Cortex of kidney (tissue), 1 donor: ENCODE data around the gene NUP93.
"Not testable (repeated sequence)": the region's sequence is repeated elsewhere in the genome, so short reads cannot be mapped to it uniquely, and the experiment has no call there.

Experiments
- DNase-seq: peaks from one replicate; lab custom pipeline; 2025; lab: John Stamatoyannopoulos, UW

The NUP93 gene

DNA sequence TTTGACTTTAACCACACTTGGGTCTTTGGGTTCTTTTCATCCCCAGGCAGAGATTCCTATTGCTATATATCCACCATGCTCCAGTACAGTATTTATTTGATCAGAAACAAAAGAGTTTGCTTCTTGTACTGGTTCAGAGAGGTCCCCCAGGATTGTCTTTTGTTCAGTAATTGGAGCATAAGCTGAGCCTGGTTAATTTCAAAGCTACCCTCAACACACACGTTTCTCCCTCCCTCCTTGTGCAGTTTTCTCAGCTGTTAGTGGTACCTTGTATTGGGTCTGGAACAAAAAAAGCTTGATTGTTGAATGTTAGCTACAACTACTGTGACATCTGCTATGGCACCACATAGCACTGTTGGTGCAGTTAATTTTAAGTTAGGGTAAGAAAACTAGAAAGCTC lies 50.0 kb downstream of the NUP93 start:
- no peak for DNase-seq

DNA sequence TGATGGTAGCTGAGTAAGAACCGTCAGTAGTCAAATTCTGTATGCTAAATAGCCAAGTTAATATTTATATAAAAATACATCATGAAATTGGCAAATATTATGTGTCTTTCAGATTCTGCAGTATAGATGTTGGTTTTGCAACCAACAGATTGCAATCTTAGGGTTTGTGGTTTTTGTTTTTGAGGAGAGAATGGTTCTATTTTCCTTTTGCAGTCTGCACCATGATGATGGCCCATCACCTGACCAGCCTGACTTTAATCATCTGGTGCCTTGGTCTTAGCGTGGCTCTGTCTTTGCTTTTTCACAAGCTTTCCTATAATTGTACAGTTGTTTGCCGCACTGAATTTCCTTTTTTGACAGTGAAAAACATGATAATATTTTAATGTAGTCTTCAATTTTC lies 50.7 kb downstream of the NUP93 start:
- DNase-seq = no peak

DNA sequence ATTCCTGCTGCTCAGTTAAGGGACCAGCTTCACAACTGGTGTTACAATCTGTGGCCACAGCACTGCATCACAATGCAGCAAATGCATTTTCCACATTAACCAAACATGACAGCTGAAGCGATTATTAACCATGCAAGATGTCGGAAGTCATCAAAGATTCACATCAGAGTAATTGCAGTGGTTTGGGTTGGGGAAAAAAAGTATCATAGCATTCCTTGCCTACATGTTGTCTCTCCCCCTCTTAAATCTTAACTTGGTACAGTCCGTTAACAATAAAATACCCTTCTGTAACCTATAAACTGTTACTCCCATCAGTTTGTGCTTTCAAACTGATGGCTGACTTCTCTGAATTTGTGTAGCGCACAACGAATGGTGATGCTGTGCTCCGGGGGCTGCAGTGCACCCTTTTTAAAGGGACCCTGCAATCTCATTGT lies 51.6 kb downstream of the NUP93 start:
- no peak for DNase-seq

DNA sequence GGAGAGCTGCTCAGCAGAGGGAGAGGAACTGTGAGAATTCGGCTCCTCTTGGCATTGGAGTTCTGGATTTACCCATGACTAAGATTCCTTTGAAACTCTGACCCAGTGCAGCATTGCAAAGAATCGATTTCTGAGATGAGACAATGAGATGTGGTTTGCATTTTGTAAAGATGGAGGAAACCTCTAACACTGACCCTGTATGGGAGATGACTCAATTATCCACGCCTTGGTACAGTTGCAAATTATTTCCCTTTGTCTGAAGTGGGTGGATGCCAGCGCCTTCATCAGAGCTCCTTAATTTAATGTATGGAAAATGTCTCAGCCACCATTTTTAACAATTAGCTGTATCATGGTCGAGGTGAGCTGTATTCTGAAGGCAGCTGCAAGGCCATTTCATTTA lies 53.4 kb downstream of the NUP93 start:
- no peak for DNase-seq

DNA sequence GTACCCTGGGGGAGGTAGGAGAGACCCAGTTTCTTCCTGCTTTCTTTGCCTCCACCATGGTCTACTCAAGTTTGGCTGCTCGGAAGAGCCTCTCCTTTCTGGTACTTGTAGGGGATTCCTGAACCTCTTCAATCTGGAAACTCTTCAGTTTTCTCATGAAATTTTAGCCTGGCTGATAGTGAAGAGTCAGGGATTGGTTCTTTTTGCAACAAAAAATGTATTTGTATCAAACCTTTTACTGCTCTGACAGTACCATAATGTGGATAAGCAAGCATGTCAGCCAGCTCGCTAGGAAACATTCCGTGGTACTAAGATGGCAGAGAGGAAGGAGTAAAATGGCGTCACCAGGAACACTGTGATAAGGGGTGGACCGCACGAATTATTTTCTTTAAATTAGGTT lies 55.4 kb downstream of the NUP93 start:
- DNase-seq = no peak

DNA sequence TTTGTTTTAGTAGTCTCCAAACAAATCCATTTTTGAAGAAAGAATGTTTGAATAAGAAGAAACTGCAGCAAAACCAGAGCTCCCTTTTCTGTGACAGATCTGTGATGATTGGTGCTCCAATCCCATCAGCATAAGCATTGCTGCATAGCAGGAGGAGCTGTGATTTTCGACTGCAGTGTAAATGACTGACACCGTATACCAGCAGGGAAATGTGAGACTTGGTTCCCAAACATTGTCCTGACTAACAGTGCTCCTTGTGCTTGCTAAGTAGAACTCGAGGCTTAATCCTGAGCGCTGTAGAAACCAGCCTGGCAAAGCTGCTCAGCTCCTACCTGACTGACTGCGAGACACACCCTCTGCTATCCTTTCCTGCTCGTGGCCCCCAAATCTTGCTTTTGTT lies 57.2 kb downstream of the NUP93 start:
- DNase-seq = no peak

DNA sequence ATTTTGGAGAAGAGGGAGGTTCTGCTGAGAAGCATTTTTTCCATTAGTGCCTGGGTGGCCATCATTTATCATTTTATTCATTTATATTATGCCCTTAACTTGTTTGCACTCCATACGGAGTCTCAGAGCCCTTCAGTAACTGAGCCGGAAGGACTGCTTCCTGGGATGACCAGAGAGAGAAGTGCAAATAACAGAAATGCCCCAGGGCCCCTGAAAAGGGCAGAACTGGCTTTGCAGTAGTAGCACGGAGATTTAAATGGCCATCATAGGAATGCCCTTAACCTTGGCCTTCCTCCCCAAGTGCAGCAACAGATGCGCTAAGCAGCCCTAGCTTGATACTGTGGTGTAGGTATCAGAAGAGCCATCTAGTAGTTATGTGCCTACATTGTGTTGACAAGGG lies 58.5 kb downstream of the NUP93 start:
- DNase-seq = no peak

DNA sequence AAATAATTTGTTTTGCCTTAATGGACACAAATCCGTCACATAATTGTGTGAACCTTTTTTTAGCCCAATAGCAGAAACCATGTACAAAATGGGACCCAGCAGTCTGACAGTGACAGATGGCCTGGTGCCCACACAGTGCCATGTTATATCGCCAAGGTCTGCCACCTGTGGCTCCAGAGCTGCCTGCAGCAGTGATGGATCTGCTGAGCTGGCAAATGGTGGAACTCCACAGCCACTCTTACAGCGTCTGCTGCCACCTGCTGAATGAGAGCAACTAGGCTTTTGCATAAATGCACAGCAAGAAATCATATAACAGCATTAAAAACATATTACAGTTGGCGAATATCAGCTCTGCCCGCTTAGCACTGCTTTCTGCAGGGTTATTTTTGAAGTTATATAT lies 59.4 kb downstream of the NUP93 start:
- DNase-seq = no peak

DNA sequence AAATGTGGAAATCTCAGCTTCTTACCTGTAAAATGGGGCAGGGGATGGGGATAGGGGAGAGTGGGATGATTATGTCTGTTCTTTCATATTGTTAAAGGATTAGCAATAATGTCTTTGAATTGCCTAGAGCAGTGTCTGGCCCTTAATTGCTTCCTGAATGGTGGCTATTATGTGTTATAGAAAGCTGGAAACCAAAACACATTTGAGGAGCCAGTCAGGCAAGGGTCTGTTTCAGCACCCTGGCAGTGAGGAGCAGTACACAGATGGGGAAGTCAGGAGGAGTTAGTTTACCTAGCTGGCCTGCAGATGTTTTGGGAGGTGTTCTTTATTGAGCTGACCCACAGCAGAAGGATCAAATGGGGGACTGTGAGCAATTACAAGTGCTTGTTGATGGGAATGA lies 63.0 kb downstream of the NUP93 start:
- no peak for DNase-seq

DNA sequence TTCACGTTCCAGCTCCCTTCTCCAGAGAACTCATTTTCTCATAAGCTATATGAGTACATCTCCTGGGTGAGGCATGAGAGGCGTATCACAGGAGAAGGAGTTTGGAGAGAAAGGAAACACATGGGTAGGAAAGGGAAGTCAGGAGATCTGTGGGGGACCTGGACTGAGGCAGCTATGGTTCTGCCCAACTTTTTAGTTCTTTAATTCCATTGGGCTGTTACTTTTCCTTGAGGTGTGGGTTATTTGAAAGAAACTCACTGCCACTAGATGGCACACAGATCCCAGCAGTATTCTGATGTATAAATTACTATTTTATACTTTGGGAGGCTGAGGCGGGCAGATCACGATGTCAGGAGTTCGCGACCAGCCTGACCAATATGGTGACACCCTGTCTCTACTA lies 63.6 kb downstream of the NUP93 start:
- DNase-seq = no peak

DNA sequence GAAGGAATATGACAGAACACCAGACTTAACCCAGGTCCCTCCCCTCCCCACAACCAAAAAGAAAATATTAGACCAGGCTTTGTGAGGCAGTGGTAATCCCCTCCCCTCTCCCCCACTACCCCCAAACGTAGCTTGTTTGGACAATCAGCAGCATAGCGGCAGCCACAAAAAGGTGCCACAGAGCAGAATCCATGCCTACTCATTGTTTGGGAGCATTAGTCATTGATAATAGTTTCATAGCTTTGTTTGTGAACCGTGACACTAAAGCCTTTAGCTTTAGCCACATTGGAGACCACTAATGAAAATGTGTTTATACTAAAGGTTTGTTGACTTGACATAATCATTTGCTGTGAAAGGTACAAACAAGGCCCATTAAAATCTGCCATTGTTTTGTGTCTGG lies 65.1 kb downstream of the NUP93 start:
- no peak for DNase-seq

DNA sequence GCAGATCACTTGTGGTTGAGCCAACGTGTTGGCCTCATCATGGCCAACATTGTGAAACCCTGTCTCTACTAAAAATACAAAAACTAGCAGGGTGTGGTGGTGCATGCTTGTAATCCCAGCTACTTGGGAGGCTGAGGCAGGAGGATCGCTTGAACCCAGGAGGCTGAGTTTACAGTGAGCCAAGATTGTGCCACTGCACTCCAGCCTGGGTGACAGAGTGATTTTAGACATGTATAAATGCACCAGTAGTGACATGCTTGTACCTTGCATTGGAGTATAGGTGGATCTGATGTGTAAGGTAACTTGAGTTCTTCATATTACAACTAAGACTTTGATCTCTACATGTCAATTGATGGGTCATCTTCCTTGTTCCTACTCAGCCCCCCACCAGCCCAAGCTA lies 67.1 kb downstream of the NUP93 start:
- DNase-seq = not testable (repeated sequence)

DNA sequence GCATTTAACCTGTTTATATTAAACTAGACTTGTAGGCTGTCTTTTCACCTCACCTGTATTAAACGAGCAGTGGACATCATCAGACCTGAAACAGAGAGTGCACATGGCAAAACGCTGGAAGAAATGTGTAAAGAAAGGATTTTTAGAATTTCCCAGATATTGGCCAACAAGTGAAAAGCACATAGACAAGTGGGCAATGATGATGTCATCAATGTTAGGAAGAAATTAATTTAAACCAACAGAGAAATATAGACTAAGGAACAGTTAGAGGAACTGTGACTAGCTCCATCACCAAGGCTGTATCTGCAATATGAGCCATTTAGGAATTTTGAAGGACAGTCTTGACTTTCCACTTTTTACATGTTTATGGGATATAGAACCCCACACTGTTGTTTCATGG lies 67.9 kb downstream of the NUP93 start:
- DNase-seq = no peak

DNA sequence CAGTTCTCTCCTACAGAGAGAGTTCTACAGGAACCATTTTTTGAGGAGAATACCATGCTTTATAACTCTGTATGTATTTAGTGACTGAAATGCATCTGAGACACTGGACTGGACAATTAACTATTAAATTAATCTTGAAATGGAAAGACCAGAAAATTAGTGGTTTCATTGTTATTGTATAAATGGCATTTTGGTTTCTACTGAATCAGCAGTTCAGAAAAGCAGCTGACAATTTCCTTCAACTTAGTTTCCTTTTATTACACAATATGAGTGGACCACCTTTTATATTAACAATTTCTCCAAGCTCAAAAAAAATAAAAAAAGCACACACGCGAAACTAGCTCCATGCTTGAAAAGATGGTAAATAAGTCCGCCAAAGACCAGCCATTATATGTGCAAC lies 69.0 kb downstream of the NUP93 start:
- DNase-seq = no peak

DNA sequence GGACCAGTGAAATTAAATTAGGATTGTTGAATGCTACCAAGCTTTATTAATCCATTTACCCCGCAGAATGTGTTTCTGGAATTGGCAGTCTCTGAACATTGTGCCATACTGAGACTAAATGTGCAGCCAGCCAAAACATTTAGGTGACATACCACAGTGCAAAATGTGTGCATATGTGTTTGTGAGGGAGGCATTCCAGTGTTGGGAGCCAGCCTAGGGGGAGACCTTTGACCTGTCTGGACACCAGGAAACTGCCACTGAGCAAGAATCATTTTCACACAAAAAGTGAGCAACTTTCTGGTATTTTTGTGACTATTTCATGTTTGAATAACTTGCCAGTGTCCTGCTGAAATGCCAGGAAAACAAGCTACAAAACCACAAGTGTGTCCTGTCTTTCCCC lies 70.4 kb downstream of the NUP93 start:
- DNase-seq = no peak

DNA sequence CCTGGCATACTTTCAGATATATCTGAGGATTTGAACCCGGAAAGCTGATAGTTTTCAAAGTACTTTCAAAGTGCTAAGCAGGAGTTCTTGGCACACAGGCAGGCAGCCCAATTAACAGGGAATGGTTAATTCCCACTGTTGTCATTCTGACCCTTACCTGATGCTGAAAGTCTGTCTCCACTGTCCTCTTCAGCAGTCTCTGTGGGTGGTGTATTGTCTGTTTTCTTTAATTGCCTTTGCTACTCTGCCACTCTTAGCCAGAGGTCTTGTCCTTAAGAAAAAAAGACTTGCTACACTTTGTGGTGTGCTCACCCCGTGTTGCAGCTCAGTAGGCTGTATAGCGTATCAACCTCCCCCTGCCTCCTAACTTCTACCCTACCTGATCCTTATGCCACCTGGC lies 71.8 kb downstream of the NUP93 start:
- DNase-seq = no peak

DNA sequence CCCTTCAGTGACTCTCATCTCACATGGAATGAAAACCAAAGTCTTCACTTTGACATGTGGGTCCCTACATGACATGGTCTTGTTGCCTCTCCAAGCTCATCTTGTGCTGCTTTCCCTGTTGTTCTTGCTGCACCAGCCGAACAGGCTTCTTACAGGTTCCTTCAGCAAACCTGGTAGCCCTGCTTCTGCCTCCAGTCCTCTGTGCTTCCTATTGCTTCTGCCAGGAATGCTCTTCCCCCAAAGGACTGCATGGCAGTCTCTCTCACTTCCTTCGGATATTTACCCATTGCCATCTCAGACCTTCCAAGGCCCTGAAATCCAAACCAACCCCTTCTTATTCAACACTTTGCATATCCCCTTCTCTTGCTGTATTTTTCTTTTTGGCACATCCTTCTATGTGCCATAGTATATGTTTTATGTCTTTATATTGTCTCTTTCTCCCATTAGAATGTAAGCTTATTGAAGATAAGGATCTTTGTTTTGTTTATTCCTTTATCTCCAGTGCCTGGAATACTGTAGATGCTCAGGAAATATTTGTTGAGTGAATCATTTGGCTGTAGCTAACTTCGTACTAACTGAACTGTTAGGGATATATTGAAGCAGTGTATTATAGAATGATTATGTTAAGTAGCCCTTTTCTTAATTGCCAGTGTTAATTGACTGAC lies 77.2 kb downstream of the NUP93 start:
- DNase-seq = no peak

DNA sequence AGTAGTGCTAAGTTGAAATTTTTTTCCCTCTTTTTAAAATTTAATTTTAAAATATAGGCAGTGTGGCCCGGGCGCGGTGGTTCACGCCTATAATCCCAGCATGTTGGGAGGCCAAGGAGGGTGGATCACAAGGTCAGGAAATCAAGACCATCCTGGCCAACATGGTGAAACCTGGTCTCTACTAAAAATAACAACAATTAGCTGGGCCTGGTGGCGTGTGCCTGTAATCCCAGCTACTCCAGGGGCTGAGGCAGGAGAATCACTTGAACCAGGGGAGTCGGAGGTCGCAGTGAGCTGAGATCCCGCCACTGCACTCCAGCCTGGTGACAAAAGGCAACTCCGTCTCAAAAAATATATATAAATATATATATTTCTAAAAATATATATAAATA lies 77.7 kb downstream of the NUP93 start:
- DNase-seq = not testable (repeated sequence)

DNA sequence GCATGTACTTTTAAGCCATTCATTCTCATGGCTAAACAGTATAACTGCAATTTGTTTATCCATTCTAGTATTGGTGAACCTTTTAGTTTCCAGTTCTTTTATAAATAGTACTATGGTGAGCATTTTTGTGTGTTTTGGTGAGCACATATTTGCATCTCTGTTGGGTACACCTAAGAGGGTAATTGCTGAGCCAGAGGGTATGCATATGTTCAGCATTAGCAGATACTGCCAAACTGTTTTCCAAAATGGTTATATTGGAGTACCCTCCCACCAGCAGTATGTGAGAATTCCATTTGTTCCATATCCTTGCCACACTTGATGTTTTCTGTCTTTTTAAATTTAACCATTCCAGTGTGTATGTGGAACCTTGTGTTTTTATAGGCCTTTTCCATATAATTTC lies 81.0 kb downstream of the NUP93 start:
- DNase-seq = no peak

DNA sequence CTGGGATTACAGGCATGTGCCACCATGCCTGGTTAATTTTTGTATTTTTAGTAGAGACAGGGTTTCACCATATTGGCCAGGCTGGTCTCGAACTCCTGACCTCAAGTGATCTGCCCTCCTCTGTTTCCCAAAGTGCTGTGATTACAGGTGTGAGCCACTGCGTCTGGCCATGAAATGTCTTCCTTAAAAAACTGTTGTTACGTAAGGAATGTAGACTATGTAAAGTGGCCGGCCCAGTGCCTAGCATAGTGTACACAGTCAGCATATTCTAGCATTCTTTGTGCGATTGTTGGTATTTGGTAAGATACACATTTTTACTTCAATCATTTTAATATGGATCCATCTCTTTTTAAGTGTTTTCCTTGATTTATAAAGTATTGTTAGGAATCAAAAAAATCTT lies 81.7 kb downstream of the NUP93 start:
- DNase-seq = not testable (repeated sequence)

DNA sequence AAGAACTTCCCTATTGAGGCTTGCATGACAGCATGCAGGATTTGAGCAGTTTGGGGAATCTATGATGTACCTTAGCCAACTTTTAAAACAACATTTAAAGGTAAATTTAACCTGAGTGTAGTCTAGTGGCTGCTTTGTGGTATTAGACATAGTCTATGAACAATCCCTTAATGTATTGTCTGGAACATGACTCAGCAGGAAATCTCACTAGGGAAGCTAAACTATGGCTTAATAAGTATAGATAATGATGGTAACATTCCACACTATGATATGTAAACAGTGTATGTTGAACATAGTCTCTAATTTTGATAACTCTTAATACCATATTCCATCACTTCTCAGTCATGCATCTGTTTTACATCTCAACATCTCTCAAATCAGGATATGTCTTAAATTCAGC lies 83.0 kb downstream of the NUP93 start:
- no peak for DNase-seq

DNA sequence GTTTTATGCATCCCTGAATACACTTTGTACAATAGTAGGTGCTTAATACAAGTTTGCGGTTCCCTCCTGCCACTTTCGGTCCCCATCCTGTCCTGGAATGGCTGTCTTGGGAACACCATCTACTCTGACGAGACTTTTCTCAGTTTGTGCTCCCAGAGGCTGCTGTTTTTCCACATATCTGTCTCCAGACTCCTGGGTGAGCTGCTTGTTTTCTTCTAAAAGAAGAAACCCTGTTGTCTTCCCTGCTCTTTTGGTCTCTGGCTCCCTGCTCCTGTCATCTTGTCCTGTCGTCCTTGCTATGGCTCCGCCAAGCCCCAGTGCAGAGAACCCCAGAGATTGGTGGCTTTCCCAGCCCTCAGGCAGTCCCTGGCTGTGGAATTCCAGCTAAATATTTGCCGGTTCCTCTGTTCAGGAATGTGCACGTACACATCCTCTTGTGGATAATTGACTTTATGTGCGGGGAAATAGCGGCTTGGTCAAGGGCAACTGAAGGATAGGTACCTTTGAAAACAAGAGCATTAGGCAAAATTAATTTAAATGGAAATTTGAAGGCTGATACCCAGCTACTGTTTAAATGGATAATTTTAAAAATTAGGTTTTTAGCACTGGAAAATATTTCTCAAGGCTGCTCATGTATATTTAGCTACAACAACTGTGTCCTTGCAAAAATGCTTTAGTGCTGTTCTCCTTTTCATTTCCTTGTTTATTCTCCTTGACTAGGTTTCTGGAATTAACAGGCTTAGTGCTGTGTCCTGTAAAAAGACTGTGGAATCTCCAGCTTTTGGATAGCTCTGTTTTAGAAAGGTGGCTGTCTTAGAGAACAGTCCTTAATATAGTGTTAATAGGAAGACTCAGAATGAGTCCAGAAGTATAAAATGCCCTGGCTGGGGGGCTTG lies 84.9 kb downstream of the NUP93 start:
- DNase-seq = no peak

DNA sequence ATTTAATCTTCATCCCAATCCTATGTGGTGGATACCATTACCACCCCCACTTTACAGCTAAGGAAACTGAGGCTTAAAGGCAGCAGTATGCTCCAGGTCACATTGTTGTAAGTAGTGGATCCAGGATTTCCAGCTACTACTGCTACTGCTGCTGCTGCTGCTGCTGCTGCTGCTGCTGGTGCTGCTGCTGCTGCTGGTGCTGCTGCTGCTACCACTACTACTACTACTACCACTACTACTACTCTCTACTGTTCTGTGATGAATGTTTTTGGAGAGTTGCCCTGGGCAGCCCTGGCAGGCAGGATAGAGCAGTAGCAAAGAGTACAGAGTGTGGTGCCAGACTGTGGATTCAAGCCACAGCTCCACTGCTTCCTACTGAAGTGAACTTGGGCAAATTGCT lies 85.8 kb downstream of the NUP93 start:
- DNase-seq = no peak

DNA sequence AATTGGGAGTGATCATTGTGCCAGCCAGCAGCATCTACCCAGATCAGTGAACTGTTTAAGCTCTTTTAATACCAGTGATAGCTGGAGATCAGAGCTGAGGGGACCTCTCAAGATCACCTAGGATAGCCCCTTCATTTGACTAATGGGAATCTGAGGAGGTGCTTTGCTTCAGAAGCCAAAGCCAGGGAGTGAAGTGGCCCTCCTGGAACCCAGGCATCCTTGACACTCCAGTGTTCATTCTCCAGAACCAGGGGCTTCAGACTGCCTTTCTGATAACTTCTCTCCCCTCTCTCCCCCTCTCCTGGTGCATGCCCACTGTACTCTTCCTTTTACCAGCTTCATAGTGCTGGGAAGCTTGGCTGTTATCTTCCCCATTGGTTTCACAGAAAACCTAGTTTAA lies 87.1 kb downstream of the NUP93 start:
- no peak for DNase-seq
